Epithelial cell of prostate (primary cell): ENCODE results near the gene ZNF529.
"Not testable (repeated sequence)": the region's sequence is repeated elsewhere in the genome, so short reads cannot be mapped to it uniquely, and the experiment has no call there.

ENCODE experiments used
- DNase-seq: peaks from one replicate; pipeline ENCODE4 v3.0.0-alpha.2; 2011; ENCODE audit warnings: low read depth, low spot score
- H3K27ac ChIP-seq: fragments of 450-650 bp; 2 replicates; pipeline ENCODE4 v1.5.1; 2017; ENCODE audit warnings: mild to moderate bottlenecking

Gene ZNF529

GRCh38 chr19:36573020-36573894, at the start of gene ZNF529:
Gene ZNF529 (minus strand): TSS chr19:36573292. CDS start chr19:36572346, 946 bp downstream.
- peak; percentile 40 for DNase-seq

DNA sequence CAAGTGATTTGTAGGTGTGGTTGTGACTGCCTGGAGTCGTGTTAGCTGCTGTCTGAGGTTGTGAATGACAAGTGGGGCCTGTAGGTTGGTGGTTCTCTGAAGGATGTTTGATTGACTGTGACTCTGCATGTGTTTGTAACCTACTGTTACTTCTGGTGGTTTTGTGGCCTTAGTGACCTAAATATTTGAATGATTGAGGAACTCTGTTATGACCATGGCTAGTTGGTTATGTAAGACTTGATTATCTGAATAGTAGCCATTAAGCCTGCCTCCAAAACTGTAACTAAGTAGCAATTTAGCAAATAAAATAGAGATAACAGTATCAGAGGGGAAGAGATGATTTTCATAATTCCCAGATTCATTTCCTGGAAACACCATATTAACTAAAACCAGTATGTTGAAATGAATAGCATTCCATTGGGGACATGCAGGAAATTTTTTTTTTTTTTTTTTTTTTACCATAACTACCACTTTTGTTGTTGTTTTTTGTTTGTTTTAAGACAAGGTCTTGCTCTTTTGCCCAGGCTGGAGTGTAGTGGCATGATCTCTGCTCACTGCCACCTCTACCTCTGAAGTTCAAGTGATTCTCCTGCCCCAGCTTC, 32.9 kb upstream of the ZNF529 start:
- no peak overlapping the region for H3K27ac ChIP-seq
- DNase-seq, result no peak

More at GRCh38 chr19:36573020-36573894, at the start of gene ZNF529:
- H3K27ac ChIP-seq, result peak within 1 kb of the TSS; percentile 78

DNA sequence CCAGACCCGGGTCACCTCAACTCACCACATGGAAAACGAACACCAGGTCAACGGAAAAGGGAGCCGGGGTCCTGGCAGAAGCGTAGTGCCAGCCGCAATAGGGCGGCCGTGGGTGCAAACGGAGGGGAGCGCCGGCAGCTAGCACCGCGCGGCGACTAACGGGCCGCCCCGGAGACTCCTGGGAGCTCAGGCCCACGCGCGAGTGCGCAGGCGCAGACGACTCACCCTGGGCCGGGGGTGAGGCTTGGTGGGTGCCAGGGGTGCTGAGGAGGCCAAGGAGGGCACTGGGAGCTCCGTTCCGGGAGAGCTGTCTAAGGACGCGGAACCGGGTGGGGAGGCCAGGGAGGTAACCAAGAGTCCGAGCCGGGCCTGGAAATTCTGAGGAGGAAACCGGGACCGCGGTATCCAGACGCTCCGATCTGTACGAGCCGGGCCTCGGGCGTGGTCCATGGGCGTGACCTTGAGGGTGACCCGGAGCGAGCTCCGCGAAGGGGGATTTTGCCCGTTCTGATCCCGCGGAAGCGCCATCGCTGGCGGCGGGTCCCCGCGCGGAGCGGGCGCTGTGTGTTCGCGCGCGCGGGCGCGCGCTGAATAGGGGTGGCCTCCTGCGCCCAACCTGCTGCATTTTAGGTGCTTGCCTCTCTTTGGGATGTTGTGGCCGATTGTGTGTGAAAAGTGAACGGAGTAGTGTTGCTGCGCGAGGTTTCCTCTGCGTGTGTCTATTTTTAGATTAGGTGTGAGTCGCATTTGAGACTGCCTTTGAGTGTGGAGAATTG, 32.2 kb upstream of the ZNF529 start, which contains the start of gene ZNF382:
Gene ZNF382, plus strand, starts transcription at position 213 of the 776 bp plus-strand sequence. CDS start 4,602 bp downstream, outside the sequence.
- no peak within 1 kb of the TSS for H3K27ac ChIP-seq
- DNase-seq, result no peak

- no peak overlapping the region for H3K27ac ChIP-seq
- DNase-seq, result no peak
These were observed 31.6 kb upstream of the ZNF529 start for GRCh38 chr19:36604656-36605100.

DNA sequence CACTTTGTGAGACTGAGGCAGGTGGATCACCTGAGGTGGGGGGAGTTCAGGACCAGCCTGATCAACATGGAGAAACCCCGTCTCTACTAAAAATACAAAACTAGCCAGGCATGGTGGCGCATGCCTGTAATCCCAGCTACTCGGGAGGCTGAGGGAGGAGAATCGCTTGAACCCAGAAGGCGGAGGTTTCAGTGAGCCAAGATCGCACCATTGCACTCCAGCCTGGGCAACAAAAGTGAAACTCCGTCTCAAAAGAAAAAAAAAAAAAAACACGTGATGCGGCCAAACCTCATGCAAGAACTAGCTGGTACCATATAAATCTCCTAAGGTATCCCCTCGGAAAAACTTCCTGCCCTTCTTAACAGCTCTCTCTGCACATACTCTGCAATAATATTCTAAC, 29.6 kb upstream of the ZNF529 start:
- not testable (repeated sequence) for DNase-seq, H3K27ac ChIP-seq

DNA sequence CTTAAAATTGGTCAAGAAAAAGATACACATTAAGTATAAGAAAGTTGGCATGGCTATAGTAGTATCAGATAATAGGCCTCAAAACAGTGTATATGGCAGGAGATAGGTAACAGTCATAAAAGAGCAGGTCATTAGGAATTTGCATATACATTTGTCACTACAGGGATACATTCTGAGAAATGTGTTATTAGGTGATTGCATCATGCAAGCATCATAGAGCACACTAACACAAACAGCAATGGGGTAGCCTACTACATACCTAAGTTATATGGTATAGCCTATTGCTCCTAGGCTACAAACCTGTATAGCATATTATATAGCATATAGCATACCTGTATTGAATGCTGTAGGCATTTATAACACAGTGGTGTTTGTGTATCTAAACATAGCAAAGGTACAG, 6.2 kb upstream of the ZNF529 start:
- DNase-seq, result no peak
- H3K27ac ChIP-seq, result no peak overlapping the region

DNA sequence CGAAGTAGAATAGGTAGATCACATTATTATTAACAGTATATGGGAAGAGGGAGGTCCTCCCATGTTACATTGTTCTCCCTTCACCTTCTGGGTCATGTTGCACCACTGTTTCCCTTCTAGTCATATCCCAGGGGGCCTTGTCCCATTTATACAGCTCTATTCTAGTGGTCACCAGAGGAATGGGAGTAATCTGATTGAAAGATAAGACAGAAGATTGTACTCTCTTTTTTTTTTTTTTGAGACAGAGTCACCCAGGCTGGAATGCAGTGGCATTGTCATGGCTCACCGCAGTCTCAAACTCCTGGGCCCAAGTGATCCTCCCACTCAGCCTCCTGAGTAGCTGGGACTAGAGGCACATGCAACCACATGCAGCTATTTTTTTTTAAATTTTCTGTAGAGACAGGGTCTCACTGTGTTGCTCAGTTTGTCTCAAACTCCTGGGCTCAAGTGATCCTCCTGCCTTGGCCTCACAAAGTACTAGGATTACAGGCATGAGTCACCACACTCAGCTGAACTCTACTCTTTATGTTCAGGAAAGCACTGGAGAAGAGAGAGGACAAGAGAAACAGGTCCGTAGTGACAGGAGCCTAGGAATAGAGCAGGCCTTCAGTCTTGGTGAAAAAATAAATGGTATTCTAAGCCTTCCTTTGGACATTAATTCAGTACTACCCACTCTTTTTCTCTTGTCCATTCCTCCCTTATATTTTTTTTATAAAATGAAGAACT, 4.3 kb upstream of the ZNF529 start:
- no peak overlapping the region for H3K27ac ChIP-seq

GRCh38 chr19:36574741-36575140, 1.6 kb upstream of the ZNF529 start:
- no peak for DNase-seq
- peak overlapping the region; percentile 78 for H3K27ac ChIP-seq

More for the DNA sequence above, 4.3 kb upstream of the ZNF529 start:
- no peak for DNase-seq

GRCh38 chr19:36573895-36574720, 1.0 kb upstream of the ZNF529 start:
- H3K27ac ChIP-seq, result peak overlapping the region; percentile 78
- DNase-seq, result no peak

- no peak for DNase-seq
These were observed 486 bp downstream of the ZNF529 start for GRCh38 chr19:36572593-36573019.

DNA sequence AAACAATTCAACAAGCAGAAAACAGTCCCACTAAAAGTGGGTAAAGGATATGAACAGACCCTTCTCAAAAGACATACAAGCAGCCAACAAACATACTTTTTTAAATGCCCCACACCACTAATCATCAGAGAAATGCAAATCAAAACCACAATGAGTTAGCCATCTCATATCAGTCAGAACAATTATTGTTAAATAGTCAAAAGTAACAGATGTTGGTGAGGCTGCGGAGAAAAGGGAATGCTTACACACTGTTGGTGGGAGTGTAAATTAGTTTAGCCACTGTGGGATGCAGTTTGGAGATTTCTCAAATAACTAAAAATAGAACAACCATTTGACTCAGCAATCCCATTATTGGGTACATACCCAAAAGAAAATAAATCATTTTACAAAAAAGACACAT, 8.7 kb downstream of the ZNF529 start:
- no peak for DNase-seq
- H3K27ac ChIP-seq, result no peak overlapping the region

More at GRCh38 chr19:36572593-36573019, 486 bp downstream of the ZNF529 start:
- peak overlapping the region; percentile 78 for H3K27ac ChIP-seq

DNA sequence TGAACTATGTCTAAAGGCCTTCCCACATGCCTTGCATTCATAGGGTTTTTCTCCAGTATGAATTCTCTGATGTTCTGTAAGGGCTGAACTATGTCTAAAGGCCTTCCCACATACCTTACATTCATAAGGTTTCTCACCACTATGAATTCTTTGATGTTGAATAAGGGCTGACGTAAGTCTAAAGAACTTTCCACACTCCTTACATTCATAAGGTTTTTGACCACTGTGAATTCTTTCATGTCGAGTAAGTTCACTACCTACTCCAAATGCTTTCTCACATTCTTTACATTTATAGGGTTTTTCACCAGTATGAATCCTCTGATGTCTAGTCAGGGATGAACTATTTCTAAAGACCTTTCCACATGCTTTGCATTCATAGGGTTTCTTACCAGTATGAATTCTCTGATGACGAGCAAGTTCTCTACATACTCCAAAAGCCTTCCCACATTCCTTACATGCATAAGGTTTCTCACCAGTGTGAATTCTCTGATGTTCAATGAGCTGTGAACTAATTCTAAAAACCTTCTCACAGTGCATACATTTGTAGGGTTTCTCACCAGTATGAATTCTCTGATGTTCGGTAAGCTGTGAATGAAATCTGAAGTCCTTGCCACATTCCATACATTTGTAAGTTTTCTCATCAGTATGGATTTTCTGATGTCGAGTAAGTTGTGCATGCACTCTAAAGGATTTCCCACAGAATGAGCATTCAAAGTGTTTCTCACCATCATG, 25.9 kb downstream of the ZNF529 start:
- no peak overlapping the region for H3K27ac ChIP-seq
- no peak for DNase-seq

DNA sequence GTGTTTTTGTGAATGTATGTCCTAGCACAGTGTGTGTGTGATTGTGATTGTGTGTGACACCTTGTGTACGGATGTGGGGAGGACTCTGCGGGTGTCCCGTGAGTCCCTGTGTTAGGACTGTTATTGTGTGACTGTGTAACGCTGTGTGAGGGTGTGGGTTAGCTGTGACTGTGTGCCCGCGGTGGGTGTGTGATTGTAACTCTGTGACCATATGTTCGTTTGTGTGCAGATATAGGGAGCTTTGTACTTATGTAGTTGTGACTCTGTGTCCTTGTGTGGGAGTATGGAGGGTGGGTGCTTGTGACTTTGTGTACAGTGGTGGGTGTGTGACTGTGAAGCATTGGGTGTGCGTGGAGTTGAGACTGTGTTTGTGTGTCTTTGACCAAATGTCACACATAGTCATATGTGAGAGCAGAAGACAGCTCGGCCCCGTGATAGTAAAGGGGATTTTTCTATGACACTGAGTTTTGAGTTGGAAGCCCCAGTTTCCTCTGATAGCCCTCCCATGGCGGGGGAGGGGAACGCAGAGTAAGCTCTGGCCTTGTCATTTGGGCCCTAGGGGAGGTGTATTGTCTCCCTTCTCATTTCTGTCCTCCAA, 44.1 kb downstream of the ZNF529 start:
- H3K27ac ChIP-seq, result peak overlapping the region; percentile 81
- DNase-seq, result no peak

DNA sequence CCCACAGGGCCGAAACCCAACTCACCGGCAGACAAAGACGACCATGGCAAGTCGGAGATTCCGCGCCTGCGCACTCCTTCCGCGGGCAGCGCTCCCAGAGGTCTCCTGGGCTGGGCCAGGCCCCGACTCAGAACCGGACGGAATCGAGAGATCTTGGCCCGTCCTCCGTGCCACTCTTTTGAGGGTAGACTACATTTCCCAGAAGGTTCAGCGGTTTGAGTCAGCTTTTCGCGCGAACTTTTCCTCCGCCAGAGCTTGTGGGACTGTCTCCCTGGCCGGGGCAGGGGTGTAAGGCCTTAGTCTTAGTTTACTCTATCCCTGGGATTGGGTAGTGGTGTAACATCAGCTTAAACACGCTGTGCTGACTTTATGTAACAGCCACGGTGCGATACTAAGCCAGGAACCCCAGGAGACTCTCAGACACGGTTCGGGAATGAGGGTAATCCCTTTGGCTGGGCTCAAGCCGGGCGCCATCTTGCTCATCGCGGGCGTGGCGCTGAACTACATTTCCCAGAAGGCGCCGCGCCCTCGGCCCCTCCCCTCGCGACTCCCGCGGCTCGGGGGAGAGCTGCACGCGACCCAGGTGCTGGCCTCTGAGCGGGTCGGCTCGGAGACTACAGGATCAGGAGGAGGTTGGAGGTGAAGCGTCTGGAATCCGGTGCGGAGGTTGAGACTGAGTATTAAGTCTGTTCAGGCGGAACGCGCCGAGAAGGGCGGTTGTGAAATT, 44.7 kb downstream of the ZNF529 start, which contains the start of gene ZNF260:
Gene ZNF260, minus strand, starts transcription at position 78 of the 727 bp plus-strand sequence. CDS start 13,033 bp downstream, outside the sequence.
- H3K27ac ChIP-seq, result peak within 1 kb of the TSS; percentile 81
- peak; percentile 84 for DNase-seq

DNA sequence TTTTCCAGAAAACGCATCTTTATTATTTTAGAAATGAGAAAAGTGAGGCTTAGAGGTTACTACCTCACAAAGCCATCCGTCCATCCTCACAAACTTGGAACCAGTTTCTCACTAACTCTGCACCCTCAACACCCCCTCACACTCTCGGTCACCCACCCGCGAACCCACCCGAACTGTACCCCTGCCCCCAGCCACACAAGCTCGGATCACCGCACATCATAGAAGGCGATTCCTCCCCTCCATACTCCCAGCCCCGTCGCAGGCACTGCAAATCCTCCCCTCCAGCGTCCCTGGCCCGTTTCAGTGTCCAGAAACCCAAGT, 45.3 kb downstream of the ZNF529 start:
- no peak for DNase-seq

GRCh38 chr19:36527341-36527740, 45.8 kb downstream of the ZNF529 start:
- H3K27ac ChIP-seq, result peak overlapping the region; percentile 81
- DNase-seq, result no peak

More for the DNA sequence above, 45.3 kb downstream of the ZNF529 start:
- H3K27ac ChIP-seq, result peak overlapping the region; percentile 81

GRCh38 chr19:36526581-36526980, 46.5 kb downstream of the ZNF529 start:
- peak; percentile 20 for DNase-seq
- H3K27ac ChIP-seq, result peak overlapping the region; percentile 81
